Activated T-helper 1 cell treated with Interleukin-2 at 50 U/mL for 16 hours (primary cell): ENCODE results near the gene SCN1A.

Experiments
- DNase-seq: peaks from one replicate; pipeline ENCODE4 v3.0.0-alpha.2; 2020; ENCODE audit warnings: low read depth

Gene SCN1A

DNA sequence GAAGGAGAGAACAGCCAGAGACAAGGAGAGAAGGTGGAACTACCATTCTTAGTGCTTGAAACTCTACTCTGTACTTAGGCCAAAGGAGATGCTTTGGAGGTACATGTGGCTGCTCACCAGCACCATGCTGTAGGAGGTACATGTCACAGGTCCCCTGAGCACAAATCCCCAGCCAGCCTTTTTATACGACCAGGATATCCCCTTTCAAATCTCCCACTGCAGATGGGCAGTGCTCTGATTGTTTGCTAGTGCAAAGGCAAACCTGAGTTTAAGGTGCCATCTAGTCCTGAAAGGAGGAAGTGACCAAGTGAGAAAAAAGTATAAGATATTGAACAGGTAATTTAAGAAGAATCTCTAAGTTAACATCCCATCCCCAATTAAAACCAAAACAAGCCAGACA is 157.2 kb downstream of the SCN1A start:
- DNase-seq, result no peak

DNA sequence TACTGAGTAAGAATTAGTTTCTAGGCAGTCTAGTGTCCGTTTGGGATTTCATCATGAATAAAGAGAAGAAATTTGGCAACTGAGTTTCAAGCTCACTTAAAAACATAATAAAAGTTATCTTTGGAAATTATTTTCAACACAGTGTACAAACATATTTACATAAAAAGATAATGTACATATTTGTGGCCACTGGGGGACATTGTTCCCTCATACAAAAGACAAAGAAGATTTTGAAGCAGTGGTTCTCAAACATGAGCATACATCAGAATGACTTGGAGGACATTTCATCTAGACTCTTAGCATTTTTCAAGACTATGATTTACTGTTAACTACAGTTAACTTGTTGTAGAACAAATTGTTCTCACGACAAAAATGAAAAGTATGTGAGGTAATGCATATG is 158.6 kb downstream of the SCN1A start:
- no peak for DNase-seq

DNA sequence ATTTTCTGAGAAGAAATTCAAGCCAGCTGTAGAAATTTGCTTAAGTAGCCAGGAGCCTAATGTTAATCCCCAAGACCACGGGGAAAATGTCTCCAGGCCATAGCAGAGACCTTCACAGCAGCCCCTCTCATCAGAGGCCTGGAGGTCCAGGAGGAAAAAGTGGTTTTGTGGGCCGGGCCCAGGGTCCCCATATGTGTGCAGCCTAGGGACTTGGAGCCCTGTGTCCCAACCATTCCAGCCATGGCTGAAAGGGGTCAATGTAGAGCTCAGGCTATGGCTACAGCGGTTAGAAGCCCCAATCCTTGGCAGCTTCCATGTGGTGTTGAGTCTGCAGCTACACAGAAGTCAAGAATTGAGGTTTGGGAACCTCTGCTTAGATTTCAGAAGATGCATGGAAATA is 160.1 kb downstream of the SCN1A start:
- no peak for DNase-seq

DNA sequence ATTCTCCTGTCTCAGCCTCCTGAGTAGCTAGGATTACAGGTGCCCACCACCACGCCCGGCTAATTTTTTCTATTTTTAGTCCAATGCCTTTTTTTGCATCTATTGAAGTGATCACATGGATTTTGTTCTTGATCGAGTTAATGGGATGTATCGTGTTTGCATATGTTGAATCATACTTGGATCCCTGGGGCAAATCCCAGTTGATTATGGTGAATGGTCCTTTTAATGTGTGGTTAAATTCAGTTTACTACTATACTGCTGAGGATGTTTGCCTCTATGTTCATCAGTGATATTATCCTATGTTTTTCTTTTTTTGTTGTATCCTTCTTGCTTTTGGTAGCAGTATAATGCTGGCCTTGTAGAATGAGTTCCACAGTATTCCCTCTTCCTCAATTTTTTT is 166.0 kb downstream of the SCN1A start:
- no peak for DNase-seq

DNA sequence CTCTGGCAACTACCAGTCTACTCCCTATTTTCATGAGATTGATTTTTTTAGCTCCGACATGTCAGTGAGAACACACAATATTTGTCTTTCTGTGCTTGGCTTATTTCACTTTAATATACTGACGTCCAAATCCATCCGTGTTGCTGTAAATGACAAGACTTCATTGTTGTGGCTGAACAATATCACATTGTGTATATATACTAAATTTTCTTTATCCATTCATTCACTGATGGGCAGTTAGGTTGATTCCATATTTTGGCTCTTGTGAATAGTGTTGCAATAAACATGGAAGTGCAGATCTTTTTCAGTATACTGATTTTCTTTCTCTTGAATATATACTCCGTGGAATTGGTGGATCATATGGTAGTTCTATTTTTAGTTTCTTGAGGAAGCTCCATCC is 168.4 kb downstream of the SCN1A start:
- DNase-seq, result no peak

DNA sequence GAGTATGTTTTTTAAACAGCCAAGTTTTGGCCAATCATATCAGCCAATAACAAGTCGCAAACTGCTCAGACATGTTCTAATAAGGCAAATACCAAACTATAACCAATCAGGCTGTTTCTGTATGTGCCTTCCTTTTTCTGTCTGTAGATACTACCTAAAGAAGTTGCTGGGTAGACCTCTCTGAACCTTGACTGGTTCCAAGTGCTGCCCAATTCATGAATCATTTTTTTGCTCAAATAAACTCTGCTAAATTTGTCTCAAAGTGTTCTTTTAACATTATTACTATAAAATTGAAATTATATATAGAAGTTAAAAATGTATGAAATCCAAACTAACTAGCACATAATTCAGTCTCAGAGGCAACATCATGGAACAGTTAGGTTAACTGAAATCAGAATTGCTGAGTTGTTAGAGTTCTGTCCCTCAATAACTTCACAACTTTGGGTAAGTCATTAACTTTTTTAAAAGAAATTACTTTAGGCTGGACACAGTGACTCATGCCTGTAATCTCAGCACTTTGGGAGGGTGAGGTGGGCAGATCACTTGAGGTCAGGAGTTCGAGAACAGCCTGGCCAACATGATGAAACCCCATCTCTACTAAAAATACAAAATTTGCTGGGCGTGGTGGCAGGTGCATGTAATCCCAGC is 169.4 kb downstream of the SCN1A start:
- DNase-seq, result no peak

DNA sequence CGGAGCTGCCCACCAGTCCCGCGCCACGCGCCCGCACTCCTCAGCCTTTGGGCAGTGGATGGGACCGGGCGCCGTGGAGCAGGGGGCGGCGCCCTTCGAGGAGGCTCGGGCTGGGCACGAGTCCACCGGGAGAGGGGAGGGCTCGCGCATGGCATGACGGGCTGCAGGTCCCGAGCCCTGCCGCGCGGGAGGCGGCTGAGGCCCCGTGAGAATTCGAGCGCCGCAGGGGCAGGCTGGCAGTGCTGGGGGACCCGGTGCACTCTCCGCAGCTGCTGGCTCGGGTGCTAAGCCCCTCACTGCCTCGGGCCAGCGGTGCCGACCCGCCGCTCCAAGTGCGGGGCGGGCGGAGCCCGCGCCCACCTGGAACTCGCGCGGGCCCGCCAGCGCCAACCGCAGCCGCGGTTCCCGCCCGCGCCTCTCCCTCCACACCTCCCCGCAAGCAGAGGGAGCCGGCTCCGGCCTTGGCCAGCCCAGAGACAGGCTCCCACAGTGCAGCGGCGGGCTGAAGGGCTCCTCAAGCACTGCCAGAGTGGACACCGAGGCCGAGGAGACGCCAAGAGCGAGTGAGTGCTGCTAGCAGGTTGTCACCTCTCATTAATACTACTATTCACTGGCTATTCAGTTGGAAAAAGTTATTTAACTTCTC is 170.7 kb downstream of the SCN1A start:
- no peak for DNase-seq

DNA sequence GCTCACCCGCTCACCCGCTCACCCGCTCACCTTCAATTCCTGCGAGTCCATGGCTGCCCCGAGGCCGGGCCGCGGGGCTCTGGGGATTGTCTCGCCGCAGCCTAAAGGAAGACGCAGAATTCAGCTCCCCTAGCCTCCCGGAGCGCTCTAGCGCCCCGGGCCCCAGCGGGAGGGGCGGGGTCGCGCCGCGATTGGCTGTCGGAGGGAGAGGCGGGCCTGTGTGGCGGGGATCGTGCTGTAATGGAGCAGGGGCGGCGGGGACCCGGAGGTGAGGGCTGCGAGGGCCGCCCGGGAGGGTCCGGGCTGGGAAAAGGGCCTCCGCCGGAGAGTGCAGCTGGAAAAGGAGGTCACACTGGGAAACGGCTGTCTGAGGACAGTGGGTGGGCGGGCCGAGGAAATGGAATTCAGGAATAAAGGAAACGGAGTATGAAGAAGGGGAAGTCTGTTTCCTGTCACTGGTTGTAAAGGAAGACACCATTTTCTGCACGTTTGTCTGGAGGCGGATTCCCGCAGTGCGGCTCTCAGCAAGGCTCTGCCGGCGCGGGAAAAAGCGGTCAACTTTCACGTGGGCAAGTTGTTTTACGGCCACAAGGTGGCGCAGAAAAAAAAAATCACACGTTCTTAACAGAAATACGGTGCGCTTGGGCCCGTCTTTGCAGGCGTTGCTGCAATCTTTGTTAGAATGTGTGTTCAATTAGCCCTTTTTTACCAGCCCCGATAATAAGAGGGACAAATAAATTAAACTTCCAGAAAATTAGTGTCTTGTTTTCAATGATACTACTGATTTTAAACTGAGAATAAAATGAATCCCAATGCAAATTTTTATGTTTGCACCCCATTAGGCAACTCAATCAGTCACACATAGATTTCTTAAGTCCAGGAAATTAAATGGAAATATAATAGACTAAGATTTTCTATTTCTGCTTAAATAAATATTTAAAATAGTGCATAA is 173.9 kb downstream of the SCN1A start, which contains the start of gene TTC21B:
TTC21B (minus strand) TSS at position 122 of the 952 bp plus-strand sequence; CDS start at position 51, 71 bp downstream.
- DNase-seq, result peak; percentile 89

DNA sequence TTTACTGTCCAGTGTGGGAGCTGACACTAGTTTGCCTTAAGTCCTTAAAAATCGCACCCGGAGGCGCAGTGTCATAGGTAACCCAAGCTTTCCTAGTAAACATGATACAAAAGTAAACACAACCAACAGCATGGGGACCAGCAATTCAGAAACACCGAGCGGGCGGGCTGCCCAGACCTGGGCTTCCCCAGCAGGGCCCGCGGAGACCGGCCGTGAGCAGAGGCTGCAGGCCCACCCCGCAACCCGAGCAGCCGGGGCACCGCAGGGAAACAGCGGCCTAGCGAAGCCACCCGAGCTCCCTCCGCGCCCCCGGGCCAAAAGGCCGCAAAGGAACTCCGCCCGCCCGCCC is 174.5 kb downstream of the SCN1A start:
- DNase-seq, result no peak

DNA sequence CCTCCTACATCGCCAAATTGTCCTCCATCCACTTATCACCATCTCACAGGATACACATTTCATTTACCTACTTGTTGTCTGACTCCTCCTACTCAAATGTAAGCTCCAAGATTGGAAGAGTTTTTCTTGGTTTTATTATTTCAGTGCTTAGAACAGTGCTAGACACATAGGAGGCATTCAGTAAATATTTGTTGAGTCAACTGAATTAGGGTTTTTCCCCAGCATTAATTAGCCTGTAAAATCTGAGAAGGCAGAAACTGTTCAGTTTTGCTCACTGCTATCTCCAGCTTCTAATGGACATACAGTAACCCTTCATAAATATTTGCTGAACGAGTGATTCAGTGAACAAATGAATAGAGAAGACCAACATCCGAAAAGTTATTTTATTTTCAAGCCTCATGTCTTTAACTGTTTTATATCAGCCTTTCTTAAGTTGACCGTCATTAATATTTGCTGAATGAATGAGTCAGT is 175.0 kb downstream of the SCN1A start:
- DNase-seq, result no peak

DNA sequence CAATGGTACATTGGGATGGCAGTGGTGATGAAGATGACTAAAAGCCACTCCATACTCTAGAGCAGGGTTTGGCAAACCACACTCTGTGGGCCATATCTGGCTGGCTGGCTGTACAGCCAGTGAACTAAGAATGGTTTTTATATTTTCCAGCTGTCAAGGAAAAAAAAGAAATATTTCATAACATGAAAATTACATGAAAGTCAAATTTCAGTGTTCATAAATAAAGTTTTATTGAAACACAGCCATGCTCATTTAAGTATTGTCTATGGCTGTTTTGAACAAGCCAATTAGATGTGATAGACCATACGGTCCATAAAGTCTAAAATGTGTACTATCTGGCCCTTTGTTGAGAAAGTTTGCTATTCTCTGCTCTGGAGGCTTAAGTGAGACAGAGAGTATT is 175.7 kb downstream of the SCN1A start:
- no peak for DNase-seq

DNA sequence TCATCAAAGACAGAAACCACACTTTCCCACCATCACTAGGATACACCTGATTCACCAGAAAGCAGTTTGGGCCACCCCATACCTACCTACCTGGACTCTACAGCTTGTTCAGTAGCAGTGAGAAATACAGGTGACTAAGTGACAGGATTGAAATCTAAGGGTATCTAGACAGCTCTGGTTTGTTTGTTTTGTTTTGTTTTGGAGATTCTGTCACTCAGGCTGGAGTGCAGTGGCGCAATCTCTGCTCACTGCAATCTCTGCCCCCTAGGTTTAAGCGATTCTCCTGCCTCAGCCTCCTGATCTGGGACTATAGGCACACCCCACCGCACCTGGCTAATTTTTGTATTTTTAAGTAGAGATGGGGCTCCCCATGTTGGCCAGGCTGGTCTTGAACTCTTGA is 177.4 kb downstream of the SCN1A start:
- DNase-seq, result no peak

DNA sequence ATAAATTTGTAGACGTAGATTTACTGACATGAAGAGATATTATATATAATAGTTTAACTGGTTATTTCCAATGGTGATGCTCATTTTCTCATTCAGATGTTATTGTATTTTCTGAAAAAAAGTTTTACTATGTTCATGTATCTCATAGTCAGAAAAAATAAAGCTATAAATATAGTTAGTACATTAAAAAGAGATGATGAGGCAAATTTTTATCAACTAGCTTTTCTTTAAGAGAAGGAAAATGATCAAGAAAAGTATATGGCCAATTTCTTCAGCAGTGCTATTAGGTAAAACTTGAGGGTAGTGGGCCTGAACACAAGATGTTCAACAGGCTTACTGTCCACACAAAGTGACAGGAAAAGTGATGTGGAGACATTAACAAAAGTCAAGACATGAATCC is 186.0 kb downstream of the SCN1A start:
- DNase-seq, result no peak

DNA sequence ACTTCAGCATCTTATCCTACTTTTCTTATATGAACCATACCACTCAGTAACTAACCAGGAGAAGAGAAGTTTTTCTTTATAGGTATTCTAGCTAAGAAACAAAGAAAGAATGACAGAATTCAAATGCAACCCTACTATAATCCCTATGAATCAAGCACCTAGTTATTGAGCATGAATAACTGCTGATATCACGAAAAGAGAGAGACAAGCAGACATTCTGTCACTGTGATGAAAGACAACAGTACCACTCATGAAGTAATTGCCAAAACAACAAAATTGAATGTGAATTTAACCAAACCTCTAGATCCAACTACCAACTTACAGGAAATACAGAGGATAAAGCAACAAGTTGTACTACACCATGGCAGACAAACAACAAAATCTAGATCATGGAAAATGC is 189.6 kb downstream of the SCN1A start:
- DNase-seq, result no peak
